ENCODE data around the gene CHRNA9. TPM values are rescaled to one million over a fixed set of nuclear protein-coding genes. Genes with fewer than 3 reads are reported as not detected.

CHRNA9 gene
- total RNA-seq, 1 experiment from 2014 or later: 1.2 TPM

GRCh38 chr4:40299811-40300292 lies 35.3 kb upstream of the CHRNA9 start:
- DNase-seq (ENCODE audit: low spot score) (no peak), ATAC-seq (no peak)
- H3K9me3 Mint-ChIP-seq: peaks cover 9% of the 10 kb centered on the region
- H3K27me3 Mint-ChIP-seq (ENCODE audit: low read depth): peaks cover 4% of the 10 kb centered on the region; the same call in 1 of the 2 replicates
- no peak overlapping the region for H3K27ac Mint-ChIP-seq
- POLR2A ChIA-PET: no interaction called here
- TF ChIP-seq ATF3 (CRISPR knock-in tag; conservative IDR thresholded peaks at IDR 0.05): no peak
- TF ChIP-seq NFATC4 (CRISPR knock-in tag; IDR thresholded peaks at IDR 0.05): no peak
- TF ChIP-seq AFF4 (CRISPR knock-in tag; IDR thresholded peaks at IDR 0.05; ENCODE audit: borderline replicate concordance): no peak
- TF ChIP-seq PREB (CRISPR knock-in tag; IDR thresholded peaks at IDR 0.05; ENCODE audit: borderline replicate concordance): no peak
- no peak for TF ChIP-seq E2F1 (CRISPR knock-in tag; IDR thresholded peaks at IDR 0.05)
- TF ChIP-seq FOXK1 (CRISPR knock-in tag; IDR thresholded peaks at IDR 0.05): no peak
- TF ChIP-seq PRDM15 (CRISPR knock-in tag; IDR thresholded peaks at IDR 0.05): no peak
- TF ChIP-seq ZBTB43 (CRISPR knock-in tag; IDR thresholded peaks at IDR 0.05): no peak
- no peak for TF ChIP-seq SP1 (CRISPR knock-in tag; conservative IDR thresholded peaks at IDR 0.05)
- TF ChIP-seq USF1 (CRISPR knock-in tag; IDR thresholded peaks at IDR 0.05): no peak
- CTCF ChIA-PET: interaction anchor here (1.4 kb wide), 1 partner anchor 17 kb away, joined by 3 read pairs; no protein-coding TSS in a partner anchor
- H3K36me3 Mint-ChIP-seq: peaks cover 8% of the 10 kb centered on the region
- H3K4me1 Mint-ChIP-seq: peaks cover 11% of the 10 kb centered on the region
- no peak overlapping the region for H3K4me3 Mint-ChIP-seq

Data from WTC11 (cell line).